Stimulated activated CD8-positive, alpha-beta memory T cell treated with anti-CD3 and anti-CD28 coated beads, Interleukin-12 subunit alpha, Interleukin-12 subunit beta, amount 100 ng/mL, for 4 hours (primary cell): ENCODE measurements around the gene HTR7.
"Not testable (repeated sequence)": the region's sequence is repeated elsewhere in the genome, so short reads cannot be mapped to it uniquely, and the experiment has no call there.

ENCODE experiments used
- DNase-seq: peaks from one replicate; pipeline ENCODE4 v3.0.0-alpha.2; 2020; ENCODE audit warnings: low read depth

The HTR7 gene

GRCh38 chr10:90858461-90858968, 676 bp upstream of the HTR7 start:
- DNase-seq: no peak

- peak; percentile 1 for DNase-seq
These were observed 740 bp downstream of the HTR7 start for GRCh38 chr10:90856964-90857634.

- DNase-seq: no peak
These were observed 1.6 kb downstream of the HTR7 start for GRCh38 chr10:90856261-90856660.

GRCh38 chr10:90855126-90855525, 2.7 kb downstream of the HTR7 start:
- no peak for DNase-seq

GRCh38 chr10:90849956-90850749, 7.7 kb downstream of the HTR7 start:
- no peak for DNase-seq

- DNase-seq: no peak
These were observed 10.4 kb downstream of the HTR7 start for GRCh38 chr10:90847436-90847835.

GRCh38 chr10:90846746-90847145, 11.1 kb downstream of the HTR7 start:
- DNase-seq: no peak

GRCh38 chr10:90845726-90846125, 12.1 kb downstream of the HTR7 start:
- DNase-seq: no peak

GRCh38 chr10:90842725-90843124, 15.1 kb downstream of the HTR7 start:
- no peak for DNase-seq

- no peak for DNase-seq
These were observed 20.4 kb downstream of the HTR7 start for GRCh38 chr10:90837486-90837885.

GRCh38 chr10:90834326-90834725, 23.5 kb downstream of the HTR7 start:
- no peak for DNase-seq

- no peak for DNase-seq
These were observed 25.7 kb downstream of the HTR7 start for GRCh38 chr10:90832111-90832510.

GRCh38 chr10:90822508-90822907, 35.3 kb downstream of the HTR7 start:
- DNase-seq: no peak

GRCh38 chr10:90821864-90822263, 36.0 kb downstream of the HTR7 start:
- DNase-seq: not testable (repeated sequence)

- DNase-seq: no peak
These were observed 37.9 kb downstream of the HTR7 start for GRCh38 chr10:90819911-90820310.

GRCh38 chr10:90818736-90819135, 39.1 kb downstream of the HTR7 start:
- no peak for DNase-seq

GRCh38 chr10:90817128-90817889, 40.5 kb downstream of the HTR7 start:
- DNase-seq: no peak

GRCh38 chr10:90816466-90816865, 41.4 kb downstream of the HTR7 start:
- DNase-seq: no peak

GRCh38 chr10:90813594-90814365, 44.1 kb downstream of the HTR7 start:
- DNase-seq: no peak

GRCh38 chr10:90807106-90807505, 50.7 kb downstream of the HTR7 start:
- DNase-seq: not testable (repeated sequence)

GRCh38 chr10:90806677-90807076, 51.2 kb downstream of the HTR7 start:
- no peak for DNase-seq

GRCh38 chr10:90805206-90805605, 52.6 kb downstream of the HTR7 start:
- no peak for DNase-seq
